ENCODE data around the gene SPON1. TPM values are rescaled to one million over a fixed set of nuclear protein-coding genes. Genes with fewer than 3 reads are reported as not detected.

Gene SPON1
- total RNA-seq, 1 donor from 2014 or later = 22.4 TPM

DNA sequence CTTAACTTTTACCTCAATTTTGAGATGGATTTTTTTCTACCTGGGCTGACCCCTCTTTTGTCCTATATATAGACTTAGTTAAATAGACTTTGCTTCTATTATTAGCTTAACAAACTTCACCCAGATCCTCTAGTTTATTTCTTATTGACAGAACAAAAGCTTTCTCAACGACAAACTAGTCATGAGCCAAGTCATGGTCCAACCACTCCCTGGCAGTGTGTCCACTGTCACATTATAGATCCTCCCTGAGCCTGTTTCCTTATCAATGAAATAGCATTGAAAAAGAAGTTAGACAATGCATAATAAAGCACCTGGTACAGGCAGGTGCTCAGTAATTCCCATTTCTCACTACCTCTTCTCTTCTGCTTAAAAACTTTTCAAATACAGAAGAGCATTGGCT lies 155.1 kb downstream of the SPON1 start:
- DNase-seq (ENCODE audit: low read depth) = no peak
- no peak overlapping the region for H3K4me3 ChIP-seq (ENCODE audit: low read depth, low read length)
- TF ChIP-seq, protein P1, sequence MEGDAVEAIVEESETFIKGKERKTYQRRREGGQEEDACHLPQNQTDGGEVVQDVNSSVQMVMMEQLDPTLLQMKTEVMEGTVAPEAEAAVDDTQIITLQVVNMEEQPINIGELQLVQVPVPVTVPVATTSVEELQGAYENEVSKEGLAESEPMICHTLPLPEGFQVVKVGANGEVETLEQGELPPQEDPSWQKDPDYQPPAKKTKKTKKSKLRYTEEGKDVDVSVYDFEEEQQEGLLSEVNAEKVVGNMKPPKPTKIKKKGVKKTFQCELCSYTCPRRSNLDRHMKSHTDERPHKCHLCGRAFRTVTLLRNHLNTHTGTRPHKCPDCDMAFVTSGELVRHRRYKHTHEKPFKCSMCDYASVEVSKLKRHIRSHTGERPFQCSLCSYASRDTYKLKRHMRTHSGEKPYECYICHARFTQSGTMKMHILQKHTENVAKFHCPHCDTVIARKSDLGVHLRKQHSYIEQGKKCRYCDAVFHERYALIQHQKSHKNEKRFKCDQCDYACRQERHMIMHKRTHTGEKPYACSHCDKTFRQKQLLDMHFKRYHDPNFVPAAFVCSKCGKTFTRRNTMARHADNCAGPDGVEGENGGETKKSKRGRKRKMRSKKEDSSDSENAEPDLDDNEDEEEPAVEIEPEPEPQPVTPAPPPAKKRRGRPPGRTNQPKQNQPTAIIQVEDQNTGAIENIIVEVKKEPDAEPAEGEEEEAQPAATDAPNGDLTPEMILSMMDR (conservative IDR thresholded peaks at IDR 0.05; ENCODE audit: low read depth, low read length) = no peak

DNA sequence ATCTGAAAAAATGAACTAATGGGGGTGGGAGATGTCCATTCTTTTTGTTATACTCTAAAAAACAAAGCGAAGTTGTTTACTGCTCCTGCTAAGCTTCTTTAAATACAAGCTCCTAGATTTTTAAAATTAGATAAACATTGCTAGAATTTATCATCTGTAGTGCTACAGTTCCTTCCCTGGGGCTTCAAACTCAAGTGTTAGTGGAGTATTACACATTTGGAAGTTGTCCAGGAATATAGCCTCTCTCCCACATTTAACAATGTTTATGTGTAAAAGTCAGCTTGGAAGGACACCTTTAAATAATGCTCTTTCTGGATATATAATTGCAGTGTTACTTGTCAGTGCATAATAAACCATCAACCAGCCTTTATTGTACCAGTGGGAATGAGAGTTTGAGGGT lies 155.5 kb downstream of the SPON1 start:
- TF ChIP-seq, protein P1 (conservative IDR thresholded peaks at IDR 0.05; ENCODE audit: low read depth, low read length) = no peak
- H3K4me3 ChIP-seq (ENCODE audit: low read depth, low read length) = no peak overlapping the region
- DNase-seq (ENCODE audit: low read depth) = no peak

DNA sequence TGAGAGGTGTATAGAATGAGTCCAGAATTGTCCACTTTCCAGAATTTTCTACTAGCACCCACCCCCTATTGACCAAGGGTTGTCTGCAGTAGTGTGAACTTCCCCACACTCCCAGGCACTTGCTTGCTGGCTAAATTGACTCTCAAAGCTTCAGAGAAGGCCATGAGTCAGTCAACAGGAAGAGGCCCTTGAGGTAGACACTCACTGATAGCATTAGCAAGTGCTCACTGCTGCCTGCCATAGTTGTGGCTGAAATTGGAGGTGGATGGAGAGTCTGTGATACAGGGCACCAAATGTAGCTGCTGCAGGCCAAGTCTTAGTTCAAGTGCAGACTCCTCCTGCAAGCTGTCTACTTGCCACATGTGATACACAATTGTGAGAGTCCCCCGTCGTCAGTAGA lies 156.8 kb downstream of the SPON1 start:
- TF ChIP-seq, protein P1 (conservative IDR thresholded peaks at IDR 0.05; ENCODE audit: low read depth, low read length) = no peak
- H3K4me3 ChIP-seq (ENCODE audit: low read depth, low read length) = no peak overlapping the region
- DNase-seq (ENCODE audit: low read depth) = no peak

DNA sequence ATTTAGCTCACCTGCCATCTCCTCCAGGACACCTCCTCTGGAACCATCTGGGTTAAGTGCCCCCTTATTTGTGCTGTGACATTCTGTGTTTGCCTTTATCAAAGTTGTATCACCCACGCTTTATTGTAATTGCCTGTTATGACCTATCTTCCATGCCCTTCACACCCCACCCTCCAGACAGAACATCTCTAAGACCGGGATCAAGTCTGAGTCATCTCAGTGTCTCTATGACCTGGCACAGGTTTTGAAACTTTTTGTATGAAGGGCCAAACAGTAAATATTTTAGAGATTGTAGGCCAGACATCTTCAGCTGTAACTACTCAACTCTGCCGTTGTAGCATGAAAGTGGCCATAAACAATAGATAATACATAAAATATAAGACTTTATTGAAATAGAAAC lies 161.8 kb downstream of the SPON1 start:
- TF ChIP-seq, protein P1 (conservative IDR thresholded peaks at IDR 0.05; ENCODE audit: low read depth, low read length) = no peak
- DNase-seq (ENCODE audit: low read depth) = no peak
- no peak overlapping the region for H3K4me3 ChIP-seq (ENCODE audit: low read depth, low read length)

DNA sequence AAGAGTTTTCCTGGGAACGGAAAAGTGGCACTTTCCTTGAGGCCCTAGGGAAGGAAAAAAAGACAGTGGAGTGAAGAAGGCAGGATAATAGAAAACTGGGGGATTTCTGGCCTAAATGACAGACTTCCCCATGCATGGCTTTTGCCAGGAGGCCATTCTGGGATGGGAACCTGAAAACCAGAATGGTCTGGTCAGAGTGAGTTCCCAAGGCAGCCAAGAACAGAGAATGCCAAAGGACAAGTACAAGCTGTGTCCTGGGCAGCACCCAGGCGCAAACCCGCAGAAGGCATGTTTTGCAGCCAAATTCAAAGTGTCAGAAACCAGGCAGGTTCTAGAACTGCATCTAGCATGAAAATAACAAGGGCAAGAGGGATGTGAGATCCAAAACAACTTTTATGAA lies 162.4 kb downstream of the SPON1 start:
- no peak overlapping the region for H3K4me3 ChIP-seq (ENCODE audit: low read depth, low read length)
- no peak for DNase-seq (ENCODE audit: low read depth)
- TF ChIP-seq, protein P1 (conservative IDR thresholded peaks at IDR 0.05; ENCODE audit: low read depth, low read length) = no peak

DNA sequence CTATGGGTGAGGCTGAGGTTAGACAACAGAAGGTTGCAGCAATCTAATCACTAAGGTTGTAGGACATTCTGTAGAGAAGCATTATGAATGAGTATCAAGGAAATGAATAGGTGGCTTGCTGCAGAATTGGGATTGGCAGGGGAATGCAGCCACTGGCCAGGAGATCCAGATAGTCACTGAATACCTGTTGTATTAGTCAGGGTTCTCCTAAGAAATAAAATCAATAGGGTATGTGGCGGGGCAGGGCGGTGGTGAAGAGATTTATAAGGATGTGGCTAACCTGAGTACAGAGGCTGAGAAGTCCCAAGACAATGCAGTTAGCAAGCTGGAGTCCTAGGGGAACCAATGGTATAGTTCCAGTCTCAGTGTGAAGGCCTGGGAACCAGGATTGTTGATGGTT lies 163.0 kb downstream of the SPON1 start:
- TF ChIP-seq, protein P1 (conservative IDR thresholded peaks at IDR 0.05; ENCODE audit: low read depth, low read length) = no peak
- H3K4me3 ChIP-seq (ENCODE audit: low read depth, low read length) = no peak overlapping the region
- DNase-seq (ENCODE audit: low read depth) = no peak

DNA sequence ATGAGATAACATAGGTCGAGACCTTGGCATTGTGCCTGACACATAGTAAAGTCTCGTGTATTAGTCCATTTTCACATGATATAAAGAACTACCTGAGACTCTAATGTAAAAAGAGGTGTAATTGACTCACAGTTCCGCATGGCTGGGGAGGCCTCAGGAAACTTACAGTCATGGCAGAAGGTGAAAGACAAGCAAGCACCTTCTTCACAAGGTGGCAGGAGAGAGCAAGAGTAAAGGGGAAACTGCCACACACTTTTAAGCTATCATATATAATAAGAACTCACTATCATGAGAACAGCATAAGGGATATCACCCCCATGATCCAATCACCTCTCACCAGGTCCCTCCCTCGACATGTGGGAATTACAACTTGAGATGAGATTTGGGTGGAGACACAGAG lies 165.2 kb downstream of the SPON1 start:
- TF ChIP-seq, protein P1 (conservative IDR thresholded peaks at IDR 0.05; ENCODE audit: low read depth, low read length) = no peak
- no peak for DNase-seq (ENCODE audit: low read depth)
- H3K4me3 ChIP-seq (ENCODE audit: low read depth, low read length) = no peak overlapping the region

Measured in epithelial cell of proximal tubule (primary cell).